T-helper 17 cell (primary cell): ENCODE results near the gene PROCR. TPM values are rescaled to one million over a fixed set of nuclear protein-coding genes. Genes with fewer than 3 reads are reported as not detected.
"Not testable (repeated sequence)": the region's sequence is repeated elsewhere in the genome, so short reads cannot be mapped to it uniquely, and the experiment has no call there.

Experiments used
- ATAC-seq: fragments of 150-1000 bp; cut with Tn5 transposase; 2 replicates; pipeline ENCODE4 v1.10.0; 2021; ENCODE audit warnings: mild to moderate bottlenecking, moderate library complexity
- DNase-seq, 3 donors: peaks; one replicate each; pipeline versions ENCODE4 v3.0.0 to v3.0.0-alpha.2; 2020 to 2021
- H3K9me3 ChIP-seq: one replicate; pipeline ENCODE4 v1.7.0; 2013; ENCODE audit warnings: low read length, mild to moderate bottlenecking; ENCODE audit not compliant: control insufficient read depth, poor library complexity, severe bottlenecking
- H3K27ac Mint-ChIP-seq: one replicate; pipeline ENCODE4 v1.8.0; 2022; ENCODE audit warnings: mild to moderate bottlenecking, moderate library complexity, mixed read lengths
- H3K27me3 Mint-ChIP-seq: one replicate; pipeline ENCODE4 v1.8.0; 2022; ENCODE audit warnings: mixed read lengths
- H3K36me3 Mint-ChIP-seq: one replicate; pipeline ENCODE4 v1.8.0; 2022; ENCODE audit warnings: low read depth, mixed read lengths
- H3K4me1 Mint-ChIP-seq: one replicate; pipeline ENCODE4 v1.8.0; 2022; ENCODE audit warnings: mild to moderate bottlenecking, mixed read lengths
- H3K4me3 Mint-ChIP-seq: one replicate; pipeline ENCODE4 v1.8.0; 2022; ENCODE audit warnings: mild to moderate bottlenecking, moderate library complexity, mixed read lengths
- total RNA-seq, 4 donors: library from RNA in 2 of 4; stranded (reverse) in 2 of 4; gene quantifications; one replicate each; pipeline ENCODE4 v1.2.3 and lab custom pipeline; 2022 to 2026

PROCR gene
- total RNA-seq, 2 donors from 2014 or later, result 0.89 to 1.5 TPM

DNA sequence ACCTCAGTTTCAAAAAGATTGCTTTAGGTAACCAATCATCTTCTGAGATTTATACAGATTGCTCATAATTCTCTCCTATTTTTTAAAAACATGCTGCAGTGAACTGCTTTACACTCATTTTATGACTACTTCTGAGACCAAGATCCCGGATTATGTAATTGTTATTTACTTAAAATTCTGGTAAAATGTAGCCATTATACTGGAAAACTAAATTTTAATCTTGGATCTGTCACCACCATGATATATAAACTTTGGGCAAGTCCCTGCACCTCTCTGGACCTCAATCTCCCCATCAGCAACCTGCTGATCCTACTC lies 477 bp upstream of the PROCR start:
- H3K27ac Mint-ChIP-seq, result no peak overlapping the region
- peaks cover 17% of the 10 kb centered on the region for H3K4me1 Mint-ChIP-seq
- no peak for ATAC-seq
- no peaks in the 10 kb centered on the region for H3K9me3 ChIP-seq
- no peaks in the 10 kb centered on the region for H3K27me3 Mint-ChIP-seq
- DNase-seq, result no peak
- H3K36me3 Mint-ChIP-seq, result peaks cover 2% of the 10 kb centered on the region
- H3K4me3 Mint-ChIP-seq, result peak overlapping the region; percentile 86

DNA sequence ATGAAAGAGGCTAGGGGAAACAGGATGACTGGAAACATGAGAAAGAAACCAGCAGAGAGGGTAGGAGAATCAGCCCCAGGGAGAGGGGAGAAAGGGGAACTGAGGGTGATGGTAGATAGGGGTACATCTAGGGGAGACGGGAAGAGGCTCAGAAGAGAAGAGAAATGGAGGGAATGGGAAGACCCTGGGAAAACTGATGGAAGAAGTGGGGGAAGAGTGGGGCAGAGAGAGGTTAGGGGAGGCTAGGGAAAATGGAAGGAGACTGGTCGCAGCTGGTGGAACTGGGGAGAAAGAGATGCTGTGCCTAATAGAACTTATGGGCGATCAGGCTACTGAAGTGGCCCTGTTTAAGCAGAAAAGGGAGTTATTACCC lies 548 bp downstream of the PROCR start:
- no peak for ATAC-seq
- Mint-ChIP-seq H3K4me1 (peaks cover 16% of the 10 kb centered on the region), H3K27ac (peak overlapping the region; percentile 88)

DNA sequence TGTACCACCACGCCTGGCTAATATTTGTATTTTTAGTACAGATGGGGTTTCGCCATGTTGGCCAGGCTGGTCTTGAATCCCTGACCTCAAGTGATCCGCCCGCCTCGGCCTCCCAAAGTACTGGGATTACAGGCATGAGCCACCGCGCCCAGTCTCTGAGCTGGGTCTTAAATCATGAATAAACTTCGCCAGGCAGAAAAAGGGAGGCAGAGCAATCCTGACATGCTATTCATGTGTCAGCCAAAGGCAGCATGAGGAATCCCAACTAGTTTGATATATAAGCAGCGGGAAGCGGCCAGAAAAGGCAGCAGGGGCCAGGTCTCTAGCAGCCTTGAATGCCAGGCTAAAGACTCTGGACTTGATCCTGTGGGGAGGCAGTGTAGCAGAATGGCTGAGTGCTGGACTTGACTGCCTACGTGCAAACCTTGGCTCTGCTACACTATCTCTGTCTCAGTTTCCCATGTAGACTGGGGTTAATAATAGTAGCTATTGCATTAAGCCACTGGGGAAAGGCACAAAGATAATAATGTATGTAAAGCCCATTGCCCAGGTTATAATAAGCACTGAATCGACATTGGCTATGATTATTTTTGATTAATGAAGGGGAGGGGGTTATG lies 1.8 kb downstream of the PROCR start:
- peaks cover 18% of the 10 kb centered on the region for H3K4me1 Mint-ChIP-seq
- no peak overlapping the region for H3K27ac Mint-ChIP-seq
- no peaks in the 10 kb centered on the region for H3K9me3 ChIP-seq
- no peaks in the 10 kb centered on the region for H3K27me3 Mint-ChIP-seq
- DNase-seq, result no peak
- no peak overlapping the region for H3K4me3 Mint-ChIP-seq
- H3K36me3 Mint-ChIP-seq, result peaks cover 2% of the 10 kb centered on the region
- no peak for ATAC-seq

More for the DNA sequence above, 548 bp downstream of the PROCR start:
- DNase-seq, result no peak
- peaks cover 2% of the 10 kb centered on the region for H3K36me3 Mint-ChIP-seq
- peak overlapping the region; percentile 86 for H3K4me3 Mint-ChIP-seq
- H3K27me3 Mint-ChIP-seq, result no peaks in the 10 kb centered on the region
- no peaks in the 10 kb centered on the region for H3K9me3 ChIP-seq

DNA sequence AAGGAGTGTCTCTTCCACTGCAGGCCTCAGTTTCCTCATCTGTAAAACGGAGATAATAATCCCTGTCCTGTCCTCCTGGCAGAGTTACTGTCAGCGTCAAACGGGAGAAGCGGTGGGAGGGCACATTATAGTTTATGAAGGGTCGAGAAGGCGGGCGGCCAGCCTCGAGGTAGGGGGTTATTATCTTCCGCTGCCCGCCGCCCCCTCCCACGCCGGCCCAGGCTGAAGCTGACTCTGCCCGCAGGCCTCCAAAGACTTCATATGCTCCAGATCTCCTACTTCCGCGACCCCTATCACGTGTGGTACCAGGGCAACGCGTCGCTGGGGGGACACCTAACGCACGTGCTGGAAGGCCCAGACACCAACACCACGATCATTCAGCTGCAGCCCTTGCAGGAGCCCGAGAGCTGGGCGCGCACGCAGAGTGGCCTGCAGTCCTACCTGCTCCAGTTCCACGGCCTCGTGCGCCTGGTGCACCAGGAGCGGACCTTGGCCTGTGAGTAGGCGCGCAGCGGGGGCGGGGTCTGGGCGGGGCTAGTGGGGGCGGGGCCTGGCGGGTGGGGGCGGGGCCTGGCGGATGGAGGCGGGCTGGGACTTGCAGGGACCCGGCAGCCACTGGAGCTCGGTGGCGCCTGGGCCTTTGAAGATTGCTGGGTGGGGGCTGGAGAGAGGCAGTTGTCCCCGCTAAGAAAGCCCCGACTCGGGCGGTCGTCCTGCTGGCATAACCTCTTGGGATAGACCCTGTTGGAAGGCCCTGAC lies 2.8 kb downstream of the PROCR start:
- Mint-ChIP-seq H3K4me1 (peaks cover 18% of the 10 kb centered on the region), H3K27me3 (no peaks in the 10 kb centered on the region), H3K4me3 (no peak overlapping the region), H3K27ac (no peak overlapping the region), H3K36me3 (peaks cover 4% of the 10 kb centered on the region)
- H3K9me3 ChIP-seq, result no peaks in the 10 kb centered on the region
- DNase-seq (no peak), ATAC-seq (no peak)

DNA sequence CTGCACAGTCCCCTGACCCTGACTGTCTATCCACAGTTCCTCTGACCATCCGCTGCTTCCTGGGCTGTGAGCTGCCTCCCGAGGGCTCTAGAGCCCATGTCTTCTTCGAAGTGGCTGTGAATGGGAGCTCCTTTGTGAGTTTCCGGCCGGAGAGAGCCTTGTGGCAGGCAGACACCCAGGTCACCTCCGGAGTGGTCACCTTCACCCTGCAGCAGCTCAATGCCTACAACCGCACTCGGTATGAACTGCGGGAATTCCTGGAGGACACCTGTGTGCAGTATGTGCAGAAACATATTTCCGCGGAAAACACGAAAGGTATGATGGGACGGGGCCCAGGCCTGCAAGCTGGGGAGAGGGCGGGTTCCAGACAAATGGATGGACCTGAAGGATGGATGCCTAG lies 4.3 kb downstream of the PROCR start:
- Mint-ChIP-seq H3K27ac (no peak overlapping the region), H3K4me1 (peaks cover 21% of the 10 kb centered on the region), H3K4me3 (no peak overlapping the region), H3K27me3 (no peaks in the 10 kb centered on the region), H3K36me3 (peaks cover 5% of the 10 kb centered on the region)
- no peak for ATAC-seq
- H3K9me3 ChIP-seq, result no peaks in the 10 kb centered on the region
- DNase-seq, result no peak

DNA sequence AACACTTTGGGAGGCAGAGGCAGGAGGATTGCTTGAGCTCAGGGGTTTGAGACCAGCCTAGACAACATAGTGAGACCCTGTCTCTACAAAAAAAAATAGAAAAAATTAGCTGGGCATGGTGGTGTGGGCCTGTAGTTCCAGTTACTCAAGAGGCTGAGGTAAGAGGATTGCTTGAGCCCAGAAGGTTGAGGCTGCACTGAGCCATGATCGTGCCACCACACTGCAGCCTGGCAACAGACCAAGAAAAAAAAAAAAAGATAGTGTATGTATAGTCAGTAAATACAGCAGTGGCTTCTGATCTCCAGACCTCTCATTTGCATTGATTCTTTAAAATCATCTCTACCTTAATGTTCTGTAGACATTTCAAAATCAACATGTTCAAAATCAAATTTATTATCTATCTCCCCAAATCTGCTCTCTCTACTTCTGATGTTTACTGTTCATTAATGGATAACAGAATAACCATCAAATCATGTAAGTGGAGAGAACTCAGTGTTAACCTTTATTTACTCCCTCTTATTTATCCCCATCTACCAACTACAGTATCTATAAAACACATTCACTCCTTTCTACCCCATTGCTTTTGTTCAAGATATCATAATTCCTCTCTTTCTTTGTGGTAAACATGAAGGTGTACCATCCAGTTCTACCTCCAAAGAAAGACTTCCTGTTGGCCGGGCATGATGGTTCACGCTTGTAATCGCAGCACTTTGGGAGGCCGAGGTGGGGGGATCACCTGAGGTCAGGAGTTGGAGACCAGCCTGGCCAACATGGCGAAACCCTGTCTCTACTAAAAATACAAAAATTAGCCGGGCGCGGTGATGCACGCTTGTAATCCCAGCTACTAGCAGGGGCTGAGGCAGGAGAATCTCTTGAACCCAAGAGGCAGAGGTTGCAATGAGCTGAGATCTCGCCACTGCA lies 7.7 kb downstream of the PROCR start:
- Mint-ChIP-seq H3K27ac (no peak overlapping the region), H3K4me1 (peaks cover 5% of the 10 kb centered on the region), H3K36me3 (peaks cover 5% of the 10 kb centered on the region), H3K27me3 (no peaks in the 10 kb centered on the region), H3K4me3 (no peak overlapping the region)
- DNase-seq, result no peak
- no peaks in the 10 kb centered on the region for H3K9me3 ChIP-seq
- ATAC-seq, result no peak

DNA sequence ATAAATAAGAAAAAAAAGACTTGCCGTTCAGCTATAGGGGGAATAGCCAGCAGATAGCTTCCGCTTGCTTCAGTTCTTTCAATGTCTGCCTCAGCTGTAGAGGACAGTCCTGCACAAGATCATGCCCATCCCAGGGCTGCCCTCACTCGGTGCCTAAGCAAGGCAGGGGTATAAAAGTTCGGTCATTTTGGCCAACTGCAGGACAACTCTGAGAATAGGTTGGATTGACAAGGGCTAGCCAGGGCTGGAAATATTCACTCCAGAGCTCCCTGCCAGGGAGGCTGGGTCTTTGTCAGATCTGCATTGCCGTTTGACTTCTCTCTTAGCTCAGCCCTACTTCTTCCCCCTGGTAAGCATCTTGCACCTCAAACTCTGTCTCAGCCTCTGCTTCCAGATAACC lies 8.4 kb downstream of the PROCR start:
- Mint-ChIP-seq H3K27me3 (no peaks in the 10 kb centered on the region), H3K4me1 (peaks cover 5% of the 10 kb centered on the region), H3K27ac (no peak overlapping the region), H3K4me3 (no peak overlapping the region), H3K36me3 (peaks cover 4% of the 10 kb centered on the region)
- ATAC-seq (no peak), DNase-seq (no peak)
- no peaks in the 10 kb centered on the region for H3K9me3 ChIP-seq

DNA sequence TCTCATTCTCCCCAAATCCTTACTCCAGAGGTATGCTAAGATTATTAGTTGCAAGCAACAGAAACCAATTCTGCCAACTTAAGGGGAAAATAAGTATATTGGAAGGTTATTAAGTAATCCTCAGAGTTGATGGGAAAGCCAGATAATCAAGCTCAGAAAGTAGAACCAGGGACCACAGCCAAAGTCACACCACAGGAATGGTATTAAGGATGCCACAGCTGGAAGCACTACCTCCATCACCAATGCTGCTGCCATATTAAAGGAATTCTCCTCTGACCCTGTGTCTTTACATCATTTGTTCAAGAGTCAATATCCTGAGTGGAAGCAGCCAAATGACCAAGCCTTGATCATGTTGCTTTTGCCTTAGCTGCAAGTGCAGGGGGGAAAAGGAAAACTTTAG lies 9.9 kb downstream of the PROCR start:
- H3K9me3 ChIP-seq, result no peaks in the 10 kb centered on the region
- Mint-ChIP-seq H3K27ac (no peak overlapping the region), H3K4me3 (no peak overlapping the region), H3K27me3 (no peaks in the 10 kb centered on the region), H3K36me3 (peaks cover 3% of the 10 kb centered on the region), H3K4me1 (peaks cover 5% of the 10 kb centered on the region)
- DNase-seq (no peak), ATAC-seq (no peak)

DNA sequence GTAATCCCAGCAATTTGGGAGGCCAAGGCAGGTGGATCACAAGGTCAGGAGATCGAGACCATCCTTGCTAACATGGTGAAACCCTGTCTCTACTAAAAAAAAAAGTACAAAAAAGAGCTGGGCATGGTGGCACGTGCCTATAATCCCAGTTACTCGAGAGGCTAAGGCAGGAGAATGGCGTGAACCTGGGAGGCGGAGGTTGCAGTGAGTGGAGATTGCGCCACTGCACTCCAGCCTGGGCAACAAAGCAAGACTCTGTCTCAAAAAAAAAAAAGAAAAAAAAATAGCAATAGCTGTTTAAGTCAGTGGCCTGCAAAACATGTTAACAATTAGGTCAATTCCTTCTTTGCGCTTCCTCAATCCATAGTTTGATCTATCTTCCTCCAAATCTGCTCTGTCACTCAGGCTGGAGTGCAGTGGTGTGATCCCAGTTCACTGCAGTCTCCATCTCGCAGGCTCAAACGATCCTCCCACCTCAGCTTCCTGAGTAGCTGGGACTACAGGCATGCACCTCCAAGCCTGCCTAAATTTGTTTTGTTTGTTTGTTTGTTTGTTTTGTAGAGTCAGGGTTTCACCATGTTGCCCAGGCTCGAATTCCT lies 14.9 kb downstream of the PROCR start:
- not testable (repeated sequence) for H3K4me1 Mint-ChIP-seq, DNase-seq, H3K4me3 Mint-ChIP-seq, H3K27me3 Mint-ChIP-seq, ATAC-seq, H3K9me3 ChIP-seq, H3K36me3 Mint-ChIP-seq, H3K27ac Mint-ChIP-seq

DNA sequence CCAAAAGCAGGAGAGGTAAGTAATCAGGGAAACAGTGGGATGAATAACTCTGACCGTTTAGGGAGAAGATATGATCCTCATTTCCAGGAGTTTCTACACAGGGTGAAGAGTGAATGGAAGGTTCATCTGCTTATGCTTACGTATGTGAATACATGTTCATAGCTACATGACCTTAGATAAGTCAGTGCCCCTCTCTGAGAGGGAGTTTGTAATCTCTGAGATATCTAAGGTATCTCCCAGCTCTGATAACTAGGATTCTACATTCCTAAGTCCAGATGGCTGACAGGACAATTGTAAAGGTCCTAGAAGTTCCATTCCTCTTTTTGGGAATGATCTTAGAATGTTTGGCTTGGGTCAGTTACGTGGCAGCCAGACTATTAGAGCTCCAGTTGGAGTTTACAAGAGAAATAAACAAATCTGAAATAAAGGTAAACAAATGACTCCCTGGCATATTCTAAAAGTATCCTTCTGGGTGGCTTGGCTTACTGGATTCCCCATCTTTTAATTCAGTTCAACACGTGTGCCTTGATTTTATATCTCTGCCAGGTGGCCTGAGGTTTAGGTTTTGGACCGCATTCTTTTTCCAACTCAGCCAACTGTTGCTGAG lies 15.8 kb downstream of the PROCR start:
- Mint-ChIP-seq H3K27ac (no peak overlapping the region), H3K27me3 (no peaks in the 10 kb centered on the region), H3K4me3 (no peak overlapping the region), H3K4me1 (peaks cover 5% of the 10 kb centered on the region), H3K36me3 (peaks cover 6% of the 10 kb centered on the region)
- ATAC-seq, result no peak
- no peaks in the 10 kb centered on the region for H3K9me3 ChIP-seq
- no peak for DNase-seq

DNA sequence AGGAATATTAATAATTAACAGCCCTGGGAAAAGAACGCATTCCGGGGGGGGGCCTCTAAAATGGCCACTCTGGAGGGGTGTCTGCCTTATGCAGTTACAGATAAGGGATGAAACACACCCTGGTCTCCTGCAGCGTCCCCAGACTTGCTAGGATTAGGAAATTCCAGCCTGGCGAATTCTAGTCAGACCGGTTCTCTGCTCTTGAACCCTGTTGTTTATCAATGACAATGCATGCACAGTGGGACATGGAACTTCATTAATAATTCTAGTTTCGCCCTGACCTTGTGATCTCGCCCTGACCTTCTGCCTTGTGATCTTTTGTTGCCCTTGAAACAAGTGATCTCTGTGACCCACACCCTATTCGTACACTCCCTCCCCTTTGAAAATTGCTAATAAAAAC lies 17.4 kb downstream of the PROCR start:
- not testable (repeated sequence) for H3K9me3 ChIP-seq, H3K27me3 Mint-ChIP-seq, H3K4me1 Mint-ChIP-seq, H3K27ac Mint-ChIP-seq, ATAC-seq, H3K4me3 Mint-ChIP-seq, DNase-seq, H3K36me3 Mint-ChIP-seq

DNA sequence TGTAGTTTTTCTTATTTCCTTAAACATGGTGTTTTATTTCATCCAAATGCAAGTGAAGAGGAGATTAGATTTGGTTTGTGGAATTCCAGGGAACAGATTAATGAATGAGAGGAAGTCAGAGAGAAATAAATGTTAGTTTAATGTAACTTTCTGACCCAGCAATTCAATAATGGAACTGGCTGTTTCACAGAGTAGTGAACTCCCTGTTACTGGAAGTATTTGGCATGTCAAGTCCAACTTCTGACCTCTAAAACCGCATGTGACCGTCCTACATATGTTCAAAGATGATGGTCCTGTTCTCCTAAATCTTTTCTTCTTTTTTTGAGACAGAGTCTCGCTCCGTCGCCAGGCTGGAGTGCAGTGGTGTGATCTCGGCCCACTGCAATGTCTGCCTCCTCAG lies 18.7 kb downstream of the PROCR start:
- H3K27ac Mint-ChIP-seq, result no peak overlapping the region
- ATAC-seq (no peak), DNase-seq (no peak)
- H3K36me3 Mint-ChIP-seq, result peaks cover 6% of the 10 kb centered on the region
- no peak overlapping the region for H3K4me3 Mint-ChIP-seq
- no peaks in the 10 kb centered on the region for H3K27me3 Mint-ChIP-seq
- H3K4me1 Mint-ChIP-seq, result peaks cover 5% of the 10 kb centered on the region
- no peaks in the 10 kb centered on the region for H3K9me3 ChIP-seq
